GM12878 (cell line): ENCODE measurements around the gene KCND2. TPM values are rescaled to one million over a fixed set of nuclear protein-coding genes. Genes with fewer than 3 reads are reported as not detected.

Experiments used
- ATAC-seq: fragments of 200-7000 bp; cut with Tn5 transposase; 3 replicates; pipeline ENCODE4 v1.9.1; 2020; ENCODE audit warnings: mild to moderate bottlenecking, moderate library complexity
- BruUV-seq: library from RNA; stranded (reverse); fragments of 400-500 nt; replicated peaks from 2 replicates; lab custom pipeline; 2021; lab: Mats Ljungman, UMichigan
- CTCF ChIA-PET: fragments of 300-600 bp; sonication (Branson Sonifier 250); formaldehyde crosslinking; extraction: SDS; loops from one replicate; lab custom pipeline; 2021; ENCODE audit warnings: inconsistent platforms; lab: Yijun Ruan, JAX
- POLR2A ChIA-PET: fragments of 350-600 bp; formaldehyde crosslinking; extraction: SDS; loops from one replicate; lab custom pipeline; 2021; ENCODE audit warnings: inconsistent platforms; lab: Charles Lee
- RAD21 ChIA-PET: fragments of 300-600 bp; sonication (Branson Sonifier 250); formaldehyde crosslinking; loops from one replicate; lab custom pipeline; 2023; ENCODE audit warnings: antibody characterized with exemption; ENCODE audit not compliant: unreplicated experiment; lab: Charles Lee
- SMC1A ChIA-PET: fragments of 300-600 bp; sonication (Branson Sonifier 250); formaldehyde crosslinking; loops from one replicate; lab custom pipeline; 2023; ENCODE audit not compliant: unreplicated experiment, uncharacterized antibody; lab: Charles Lee
- DNase-seq: peaks from one replicate; pipeline ENCODE4 v3.0.0-alpha.2; 2011; ENCODE audit warnings: low read depth, low spot score
- FAIRE-seq: peaks from 3 replicates; lab custom pipeline; 2011; peaks lifted over from hg19 to GRCh38; lab: Jason Lieb, UNC
- H2AFZ ChIP-seq: 2 replicates; pipeline ENCODE4 v1.6.0; 2011; ENCODE audit warnings: low read depth, low read length, control low read depth; ENCODE audit not compliant: control insufficient read depth
- H3K27ac ChIP-seq: 2 replicates; pipeline ENCODE4 v1.5.1; 2011; ENCODE audit warnings: control low read depth; ENCODE audit not compliant: control insufficient read depth, insufficient read depth
- H3K27me3 ChIP-seq, 2 experiments: replicated peaks in 1 of 2; 2 replicates each; pipeline versions ENCODE4 v1.6.0 to v1.6.1; 2011; ENCODE audit warnings: low read length in 1 of 2; ENCODE audit not compliant: control insufficient read depth in 2 of 2, insufficient read depth in 2 of 2
- H3K36me3 ChIP-seq, 2 experiments: 2 replicates each; pipeline ENCODE4 v1.5.1; 2011; ENCODE audit warnings: low read length in 1 of 2; ENCODE audit not compliant: control insufficient read depth in 2 of 2, insufficient read depth in 2 of 2
- H3K4me1 ChIP-seq: 2 replicates; pipeline ENCODE4 v1.6.1; 2011; ENCODE audit warnings: mild to moderate bottlenecking, low read length, moderate library complexity, mixed read lengths; ENCODE audit not compliant: control insufficient read depth, insufficient read depth
- H3K4me2 ChIP-seq: 2 replicates; pipeline ENCODE4 v1.6.0; 2011; ENCODE audit warnings: control low read depth; ENCODE audit not compliant: control insufficient read depth, insufficient read depth
- H3K4me3 ChIP-seq: fragments of 200-600 bp; sonication (generic); 2 replicates; pipeline ENCODE4 v1.5.1; 2016
- H3K79me2 ChIP-seq: 2 replicates; pipeline ENCODE4 v1.6.0; 2011; ENCODE audit warnings: low read length; ENCODE audit not compliant: control insufficient read depth, insufficient read depth
- H3K9ac ChIP-seq: 2 replicates; pipeline ENCODE4 v1.8.0; 2011; ENCODE audit warnings: low read length, control low read depth, mixed read lengths; ENCODE audit not compliant: control insufficient read depth, insufficient read depth
- H3K9me3 ChIP-seq: replicated peaks from 3 replicates; pipeline ENCODE4 v1.5.1; 2011; ENCODE audit warnings: mild to moderate bottlenecking, low read length; ENCODE audit not compliant: control insufficient read depth, insufficient read depth
- H4K20me1 ChIP-seq: 2 replicates; pipeline ENCODE4 v1.6.0; 2011; ENCODE audit not compliant: control insufficient read depth, insufficient read depth
- BHLHE40 ChIP-seq, 2 experiments: fragments of 450-650 bp in 1 of 2; IDR thresholded peaks; 2 replicates each; pipeline ENCODE4 v1.6.1; 2011 to 2017; ENCODE audit warnings: low read depth in 2 of 2, borderline replicate concordance in 1 of 2, improper control_type of control experiment in 1 of 2, low read length in 1 of 2, mild to moderate bottlenecking in 1 of 2
- KDM1A ChIP-seq: fragments of 200-600 bp; sonication (generic); IDR thresholded peaks from 2 replicates; pipeline ENCODE4 v1.6.1; 2016; ENCODE audit warnings: borderline replicate concordance
- NFIC ChIP-seq: IDR thresholded peaks from 2 replicates; pipeline ENCODE4 v1.6.1; 2012; ENCODE audit warnings: low read depth, mild to moderate bottlenecking, inconsistent platforms, low read length, moderate library complexity
- STAT1 ChIP-seq: fragments of 450-650 bp; conservative IDR thresholded peaks from 2 replicates; pipeline ENCODE4 v1.6.1; 2014; ENCODE audit warnings: antibody characterized with exemption, mild to moderate bottlenecking
- ZBED1 ChIP-seq: IDR thresholded peaks from 2 replicates; pipeline ENCODE4 v1.6.1; 2016; ENCODE audit warnings: borderline replicate concordance
- WGBS: methylation state at CpG from one replicate; pipeline ENCODE4 v1.1.6; 2016; ENCODE audit warnings: low lambda C conversion rate; ENCODE audit not compliant: insufficient replicate concordance, insufficient coverage; ENCODE audit errors: missing lambda C conversion rate; 5-methylcytosine and 5-hydroxymethylcytosine counted together
- in situ Hi-C: fragments of 300-500 bp; cut with MboI; formaldehyde crosslinking; loops from 9 replicates; pipeline ENCODE4 v1.14.3; 2018; ENCODE audit warnings: mixed read lengths
- intact Hi-C: fragments of 100-400 bp; cut with micrococcal nuclease; formaldehyde crosslinking; loops from one replicate; pipeline ENCODE4 v1.14.2; 2022; ENCODE audit not compliant: unreplicated experiment
- polyA plus RNA-seq, 11 experiments: library from polyadenylated mRNA; depleted of rRNA in 4 of 11; unstranded in 6 of 11; stranded (reverse) in 5 of 11; fragments of >200 nt; fragmentation: Nextera tagmentation in 4 of 11; fragmentation: Illumina TruSeq in 1 of 11; extraction: Ambion mirVana in 4 of 11; extraction: Trizol in 1 of 11; gene quantifications; 1 replicate in 1 of 11; 2 replicates in 10 of 11; pipeline versions ENCODE4 v1.2.1 to v1.2.3, GENCODE V29; 2011 to 2016; ENCODE audit warnings: inconsistent platforms in 2 of 11, missing spikeins in 2 of 11, low read depth in 1 of 11
- total RNA-seq, 4 experiments: library from RNA; depleted of rRNA in 3 of 4; stranded (reverse); fragments of >200 nt in 3 of 4; fragmentation: Illumina TruSeq in 1 of 4; extraction: Trizol in 1 of 4; gene quantifications; 2 replicates each; pipeline versions ENCODE4 v1.2.1 to v1.2.3, GENCODE V29; 2013 to 2021
- TF ChIP-seq, protein P1 (sequence below): IDR thresholded peaks from 2 replicates; pipeline ENCODE4 v1.6.1; 2011; ENCODE audit warnings: borderline replicate concordance, low read depth, mild to moderate bottlenecking, moderate library complexity, mixed read lengths, low read length; ENCODE audit not compliant: insufficient read depth; ENCODE audit errors: extremely low read length
- TF ChIP-seq, protein P2 (sequence below): IDR thresholded peaks from 2 replicates; pipeline ENCODE4 v1.6.1; 2012; ENCODE audit warnings: low read length, inconsistent platforms

Gene KCND2
- total and polyA plus RNA-seq, 10 of the 15 experiments (the other 5 are each of a cell fraction or from before 2014, with no cell fraction given), result 3.6 to 22.3 (median 6.3) TPM

DNA sequence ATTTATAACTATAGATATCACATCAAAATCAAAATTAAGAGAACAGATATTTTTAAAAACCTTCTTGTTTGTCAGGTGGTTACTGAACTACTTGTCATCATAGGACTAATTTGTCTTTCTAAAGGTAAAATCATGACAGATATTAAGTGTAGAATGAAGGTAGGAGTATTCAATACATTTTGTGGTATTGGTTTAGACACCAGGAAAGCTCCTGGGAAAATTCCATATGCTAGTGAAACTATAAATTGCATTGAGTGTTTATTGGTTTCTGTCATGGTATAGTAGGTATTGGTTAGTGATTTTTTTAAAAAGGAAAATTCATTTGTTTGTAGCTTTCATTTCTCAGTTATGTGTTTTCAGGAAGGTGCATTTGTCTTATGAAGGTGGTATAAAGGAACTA is 132.7 kb downstream of the KCND2 start (continued):
- no peak for TF ChIP-seq BHLHE40 (IDR thresholded peaks at IDR 0.05; ENCODE audit: borderline replicate concordance in 1 of 2, low read depth in 2 of 2, low read length in 1 of 2)
- no peak for TF ChIP-seq KDM1A

DNA sequence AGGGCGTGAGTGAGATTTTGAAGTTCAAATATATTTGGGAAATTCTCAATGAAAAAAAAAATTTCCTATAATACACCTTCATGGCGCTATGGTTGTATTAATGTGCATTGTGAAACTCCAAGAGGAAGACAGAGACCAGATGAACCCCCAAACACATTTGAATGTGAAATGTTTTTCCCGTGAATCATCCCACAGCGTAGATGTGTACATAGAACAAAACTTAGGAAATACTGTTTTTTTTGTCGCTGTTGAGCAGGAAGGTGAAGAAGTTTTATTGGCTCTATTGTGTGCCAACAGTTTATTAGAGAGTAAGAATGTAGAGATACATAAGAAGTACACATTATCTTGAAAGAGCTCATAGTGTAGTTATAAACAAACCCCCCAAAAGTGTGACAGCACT is 134.0 kb downstream of the KCND2 start:
- intact Hi-C loops (loop anchor here (5.0 kb wide), 2 partner anchors 75 to 545 kb away; partner anchors contain the start of gene ING3), in situ Hi-C loops (loop anchor here (25.0 kb wide), 1 partner anchor 980 kb away; the partner anchor contains the start of gene FAM3C)
- ChIA-PET CTCF (interaction anchor here (0.8 to 2.1 kb wide), 8 partner anchors 8 to 318 kb away, joined by 3 to 10 read pairs (median 4); no protein-coding TSS in a partner anchor), POLR2A (interaction anchor here (0.7 to 3.9 kb wide), 8 partner anchors 8 to 979 kb away, joined by 3 to 25 read pairs (median 6); no protein-coding TSS in a partner anchor), RAD21 (interaction anchor here (0.7 to 5.0 kb wide), 6 partner anchors 9 to 130 kb away, joined by 3 to 32 read pairs (median 18); no protein-coding TSS in a partner anchor), SMC1A (interaction anchor here (0.7 to 14.8 kb wide), 19 partner anchors 10 to 471 kb away, joined by 3 to 305 read pairs (median 3); no protein-coding TSS in a partner anchor)
- FAIRE-seq (no peak), ATAC-seq (no peak), DNase-seq (no peak)
- no TSS peak for BruUV-seq
- Histone ChIP-seq H3K4me2 (peak overlapping the region; percentile 57; the same call in 1 of the 2 replicates), H2AFZ (peak overlapping the region; percentile 15), H3K79me2 (peaks cover 47% of the 10 kb centered on the region), H3K27me3 (no peaks in the 10 kb centered on the region), H3K27ac (peak overlapping the region; percentile 71), H4K20me1 (no peaks in the 10 kb centered on the region), H3K4me3 (peak overlapping the region; percentile 9; the same call in 1 of the 2 replicates), H3K36me3 (peaks cover 0 to 10% of the 10 kb centered on the region in 2 experiments; a peak in 2 of 4 replicates), H3K9ac (no peak overlapping the region), H3K4me1 (peaks cover 31% of the 10 kb centered on the region), H3K9me3 (peaks cover 11% of the 10 kb centered on the region)
- TF ChIP-seq STAT1 (no peak), NFIC (peak; percentile 23; the same call in 1 of the 2 replicates), ZBED1 (no peak)
- TF ChIP-seq, protein P1, sequence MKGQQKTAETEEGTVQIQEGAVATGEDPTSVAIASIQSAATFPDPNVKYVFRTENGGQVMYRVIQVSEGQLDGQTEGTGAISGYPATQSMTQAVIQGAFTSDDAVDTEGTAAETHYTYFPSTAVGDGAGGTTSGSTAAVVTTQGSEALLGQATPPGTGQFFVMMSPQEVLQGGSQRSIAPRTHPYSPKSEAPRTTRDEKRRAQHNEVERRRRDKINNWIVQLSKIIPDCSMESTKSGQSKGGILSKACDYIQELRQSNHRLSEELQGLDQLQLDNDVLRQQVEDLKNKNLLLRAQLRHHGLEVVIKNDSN, result no peak
- TF ChIP-seq, protein P2, sequence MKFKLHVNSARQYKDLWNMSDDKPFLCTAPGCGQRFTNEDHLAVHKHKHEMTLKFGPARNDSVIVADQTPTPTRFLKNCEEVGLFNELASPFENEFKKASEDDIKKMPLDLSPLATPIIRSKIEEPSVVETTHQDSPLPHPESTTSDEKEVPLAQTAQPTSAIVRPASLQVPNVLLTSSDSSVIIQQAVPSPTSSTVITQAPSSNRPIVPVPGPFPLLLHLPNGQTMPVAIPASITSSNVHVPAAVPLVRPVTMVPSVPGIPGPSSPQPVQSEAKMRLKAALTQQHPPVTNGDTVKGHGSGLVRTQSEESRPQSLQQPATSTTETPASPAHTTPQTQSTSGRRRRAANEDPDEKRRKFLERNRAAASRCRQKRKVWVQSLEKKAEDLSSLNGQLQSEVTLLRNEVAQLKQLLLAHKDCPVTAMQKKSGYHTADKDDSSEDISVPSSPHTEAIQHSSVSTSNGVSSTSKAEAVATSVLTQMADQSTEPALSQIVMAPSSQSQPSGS, result 0 out of 2 replicates have a peak, but pooled peaks have one; percentile 18
- WGBS, result 74% methylated on average over 5 of the region's 5 CpGs
